Activated CD4-positive, alpha-beta T cell treated with anti-CD3 and anti-CD28 coated beads for 4 hours (primary cell): ENCODE measurements around the gene TAX1BP1.

Experiments
- DNase-seq, 2 donors: peaks; one replicate each; pipeline ENCODE4 v3.0.0-alpha.2; 2020

Gene TAX1BP1

DNA sequence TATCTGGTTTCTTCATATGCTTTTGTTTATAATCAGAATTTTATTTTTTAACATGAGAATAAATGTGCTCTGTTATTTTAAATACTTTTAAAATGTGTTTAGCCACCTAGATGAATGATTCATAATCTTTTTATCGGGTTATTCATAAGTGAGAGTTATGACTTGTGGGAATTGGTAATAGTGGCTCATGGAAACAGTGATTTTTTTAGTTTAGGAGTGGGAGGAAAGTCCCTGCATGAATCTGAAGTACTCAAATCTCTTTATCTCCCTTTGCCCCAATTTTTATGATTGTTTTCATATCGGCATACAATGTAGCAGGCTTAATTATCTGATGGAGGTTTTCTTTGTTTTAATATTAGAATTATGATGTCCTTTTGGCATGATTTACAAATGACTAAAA lies 42.9 kb downstream of the TAX1BP1 start:
- DNase-seq = no peak

GRCh38 chr7:27784399-27785053 lies 44.6 kb downstream of the TAX1BP1 start:
- peak; percentile 11 to 44 for DNase-seq

GRCh38 chr7:27788437-27788836 lies 48.5 kb downstream of the TAX1BP1 start:
- no peak for DNase-seq

GRCh38 chr7:27793780-27794179 lies 53.8 kb downstream of the TAX1BP1 start:
- no peak for DNase-seq

DNA sequence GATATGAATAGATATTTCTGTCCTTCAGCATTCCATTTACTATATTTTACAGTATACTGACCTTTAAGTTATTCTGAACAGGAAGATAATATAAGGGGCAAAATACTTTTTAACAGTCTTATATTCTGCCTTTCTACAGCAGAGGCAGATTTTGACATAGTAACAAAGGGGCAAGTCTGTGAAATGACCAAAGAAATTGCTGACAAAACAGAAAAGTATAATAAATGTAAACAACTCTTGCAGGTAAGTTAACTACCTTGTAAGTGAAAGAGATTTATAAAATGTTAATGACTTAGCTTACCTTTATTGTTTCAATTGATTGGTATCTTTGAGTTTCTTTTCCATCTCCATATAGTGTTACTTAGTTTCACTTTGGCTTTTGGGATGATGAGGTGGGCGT lies 56.0 kb downstream of the TAX1BP1 start:
- DNase-seq = no peak

DNA sequence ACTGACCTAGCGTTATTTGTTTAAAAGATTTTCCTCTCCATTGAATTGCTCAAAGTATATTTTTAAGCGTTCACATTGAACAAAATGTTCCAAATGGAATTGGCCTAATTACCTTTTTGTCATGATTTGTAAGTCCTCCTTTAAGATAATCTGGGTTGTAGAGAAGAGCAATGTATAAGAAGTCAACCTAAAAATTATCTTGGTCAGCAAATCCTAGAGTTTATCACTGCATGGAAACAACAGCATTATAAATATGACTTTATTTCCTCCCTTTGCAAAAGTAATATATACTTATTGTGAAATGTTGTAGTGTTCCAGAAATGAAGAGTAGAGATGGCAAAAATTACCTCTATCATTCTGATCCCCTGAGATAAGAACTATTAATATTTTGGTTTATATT lies 59.2 kb downstream of the TAX1BP1 start:
- DNase-seq = no peak

DNA sequence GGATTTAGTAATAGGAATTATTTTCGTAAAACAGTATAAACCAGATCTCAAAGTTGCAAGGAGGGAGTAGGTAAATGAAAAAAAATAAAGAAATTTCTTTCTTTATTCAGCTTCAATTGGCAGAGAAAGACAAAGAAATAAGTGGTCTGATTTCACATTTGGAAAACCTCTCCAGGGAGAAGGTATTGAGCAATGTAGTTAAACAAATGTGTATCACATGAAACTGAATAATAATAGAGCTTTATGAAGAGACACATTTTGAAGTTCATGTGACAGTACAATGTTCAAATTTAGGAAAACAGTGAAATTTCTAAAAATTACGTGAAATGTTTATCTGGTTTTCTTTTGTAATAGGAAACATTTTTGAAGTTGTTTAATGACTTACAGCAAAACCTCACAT lies 63.0 kb downstream of the TAX1BP1 start:
- no peak for DNase-seq

DNA sequence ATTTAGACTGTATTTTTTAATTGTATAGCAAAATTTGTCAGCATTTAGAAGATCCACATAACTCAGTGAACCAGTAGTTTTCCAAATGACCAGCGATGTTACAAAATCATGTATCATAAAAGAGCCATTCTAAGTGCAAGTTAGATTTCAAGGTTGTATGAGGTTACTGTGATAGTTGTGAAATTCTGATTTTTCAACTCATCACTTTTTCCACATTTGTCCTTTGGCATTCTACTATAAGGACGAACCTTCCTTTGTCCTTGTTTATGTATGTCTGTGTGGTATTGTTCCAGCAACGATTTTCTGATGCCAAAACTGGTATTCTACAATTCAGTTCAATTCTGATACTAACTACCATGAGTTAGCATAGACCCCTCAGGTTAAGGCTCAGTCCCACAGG lies 64.2 kb downstream of the TAX1BP1 start:
- DNase-seq = no peak

DNA sequence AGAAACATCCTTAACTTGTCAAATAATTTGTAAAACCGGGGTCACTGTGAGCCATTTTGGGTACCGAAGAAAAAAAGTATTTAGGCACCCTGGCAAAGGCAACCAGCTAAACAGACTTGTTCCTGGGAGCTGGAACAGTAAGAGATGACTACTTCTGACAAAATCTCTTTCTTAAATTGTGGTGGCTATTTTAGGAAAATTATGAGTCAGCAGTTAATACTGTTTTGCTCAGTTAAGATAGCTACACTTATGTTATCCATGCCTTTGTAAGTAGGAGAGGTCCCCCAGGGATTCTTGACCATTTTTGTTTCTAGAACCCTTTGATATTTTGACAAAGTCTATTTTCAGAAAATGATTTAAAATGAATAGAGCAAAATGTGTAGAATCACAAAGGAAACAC lies 68.7 kb downstream of the TAX1BP1 start:
- DNase-seq = no peak

DNA sequence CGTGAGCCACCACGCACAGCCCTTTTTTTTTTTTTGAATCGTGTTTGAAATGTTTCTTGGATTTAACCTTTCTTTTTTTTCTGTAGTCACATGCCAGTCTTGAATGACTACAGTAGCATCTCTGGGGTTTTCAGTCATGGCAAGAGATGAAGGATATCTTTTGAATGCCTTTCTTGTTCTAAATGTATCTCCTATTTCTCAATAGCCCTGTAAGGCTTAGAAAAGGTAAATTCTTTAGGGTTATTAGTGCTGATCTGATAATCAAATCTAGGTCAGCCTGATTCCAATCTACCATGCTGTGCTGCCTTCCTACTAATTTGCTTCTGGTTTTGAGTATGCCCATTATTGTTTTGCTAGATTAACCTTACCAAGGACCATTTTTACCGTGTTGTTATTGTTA lies 70.2 kb downstream of the TAX1BP1 start:
- DNase-seq = no peak

DNA sequence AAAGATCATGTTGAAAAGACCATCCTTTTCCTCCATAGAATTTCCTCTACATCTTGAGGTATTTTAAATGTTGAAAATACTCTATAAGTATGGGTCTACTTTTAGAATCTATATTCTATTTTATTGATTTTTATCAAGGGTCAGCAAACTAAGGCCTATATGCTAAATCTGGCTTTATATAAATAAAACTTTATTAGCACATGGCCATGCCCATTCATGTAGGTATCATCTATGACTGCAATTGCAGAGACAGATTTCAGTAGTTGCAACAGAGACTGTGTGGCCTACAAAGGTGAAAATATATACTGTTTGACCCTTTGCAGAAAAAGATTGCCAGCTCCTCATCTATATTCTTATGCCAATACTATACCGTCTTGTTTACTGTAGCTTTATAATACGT lies 72.7 kb downstream of the TAX1BP1 start:
- DNase-seq = no peak

GRCh38 chr7:27822245-27822644 lies 82.3 kb downstream of the TAX1BP1 start:
- no peak for DNase-seq

DNA sequence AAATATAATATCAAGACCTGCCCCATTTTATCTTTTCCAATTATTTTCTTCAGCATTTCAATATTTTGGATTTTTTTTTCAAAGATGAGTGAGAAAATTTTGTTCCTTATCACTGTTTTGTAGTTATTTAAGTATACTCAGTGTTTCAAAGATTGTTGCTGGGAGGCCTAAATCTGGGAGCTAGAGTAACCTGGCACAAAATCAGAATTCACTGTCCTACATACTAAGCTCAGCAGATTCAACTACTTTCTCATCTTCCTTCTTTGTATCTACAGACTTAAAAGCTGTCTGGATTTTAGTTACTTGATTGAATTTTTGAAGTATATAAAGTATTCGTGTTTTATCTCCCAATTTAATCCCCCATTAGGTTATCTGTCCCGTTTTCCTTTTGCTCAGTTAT lies 85.9 kb downstream of the TAX1BP1 start:
- no peak for DNase-seq

DNA sequence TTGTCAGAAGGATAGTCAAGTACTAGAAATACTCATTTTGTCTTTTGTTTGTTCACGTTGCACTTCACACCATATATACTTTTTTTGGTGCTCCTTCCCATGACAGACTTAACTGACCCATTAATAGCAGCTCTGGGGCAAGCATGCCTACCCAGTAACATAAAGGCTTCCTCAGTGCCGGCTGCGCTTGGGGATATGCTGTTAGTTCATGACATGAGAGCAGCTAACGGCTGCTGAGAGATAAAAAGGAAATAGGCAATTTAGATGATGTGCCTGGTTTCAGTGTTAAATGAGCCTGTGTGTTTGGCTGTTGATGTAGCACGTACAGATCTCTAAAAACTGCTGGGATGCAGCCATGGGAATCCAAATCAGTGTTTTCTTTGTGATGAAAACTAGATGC lies 86.4 kb downstream of the TAX1BP1 start:
- no peak for DNase-seq

- no peak for DNase-seq
These were observed 94.4 kb downstream of the TAX1BP1 start for GRCh38 chr7:27834179-27834921.

DNA sequence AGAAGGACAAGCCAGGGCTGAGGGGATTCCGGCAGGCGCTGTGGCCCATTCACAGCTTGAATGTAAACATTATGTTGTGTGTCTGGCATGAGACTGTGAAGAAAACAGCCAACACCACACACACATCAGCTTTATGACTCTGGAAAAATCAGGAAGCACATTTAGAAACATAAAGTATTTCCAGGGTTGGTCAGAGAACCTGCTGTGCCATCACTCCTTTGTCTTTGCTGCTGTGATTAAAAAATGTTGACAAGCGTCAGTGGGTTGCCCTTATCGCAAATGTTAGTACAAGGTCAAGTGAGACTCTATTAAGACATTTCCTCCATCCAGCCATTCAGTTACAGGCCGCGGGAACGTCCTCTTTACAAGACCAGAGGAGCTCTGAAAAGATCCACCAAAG lies 95.4 kb downstream of the TAX1BP1 start:
- no peak for DNase-seq

DNA sequence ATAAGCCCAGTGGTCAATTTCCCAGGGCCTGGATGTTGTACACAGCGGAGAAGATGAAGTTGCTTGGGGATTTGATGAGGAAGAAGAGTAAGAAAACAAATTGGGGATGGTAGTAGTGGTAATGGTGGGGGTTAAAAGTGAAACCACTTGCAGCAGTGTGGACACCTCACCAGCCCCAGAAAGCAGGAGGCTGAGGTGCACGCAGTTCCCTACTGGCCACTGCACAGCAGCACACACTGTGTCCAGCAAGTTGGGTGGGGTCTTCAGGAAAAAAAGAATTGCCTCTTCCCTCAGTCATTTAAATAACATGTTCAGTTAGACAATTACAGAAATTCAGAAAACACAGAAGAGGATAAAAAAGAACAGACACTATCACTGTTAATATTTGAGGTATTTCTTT lies 96.6 kb downstream of the TAX1BP1 start:
- no peak for DNase-seq

- no peak for DNase-seq
These were observed 99.1 kb downstream of the TAX1BP1 start for GRCh38 chr7:27839099-27839498.

GRCh38 chr7:27840313-27840712 lies 100.4 kb downstream of the TAX1BP1 start:
- peak; percentile 44 to 45 for DNase-seq

DNA sequence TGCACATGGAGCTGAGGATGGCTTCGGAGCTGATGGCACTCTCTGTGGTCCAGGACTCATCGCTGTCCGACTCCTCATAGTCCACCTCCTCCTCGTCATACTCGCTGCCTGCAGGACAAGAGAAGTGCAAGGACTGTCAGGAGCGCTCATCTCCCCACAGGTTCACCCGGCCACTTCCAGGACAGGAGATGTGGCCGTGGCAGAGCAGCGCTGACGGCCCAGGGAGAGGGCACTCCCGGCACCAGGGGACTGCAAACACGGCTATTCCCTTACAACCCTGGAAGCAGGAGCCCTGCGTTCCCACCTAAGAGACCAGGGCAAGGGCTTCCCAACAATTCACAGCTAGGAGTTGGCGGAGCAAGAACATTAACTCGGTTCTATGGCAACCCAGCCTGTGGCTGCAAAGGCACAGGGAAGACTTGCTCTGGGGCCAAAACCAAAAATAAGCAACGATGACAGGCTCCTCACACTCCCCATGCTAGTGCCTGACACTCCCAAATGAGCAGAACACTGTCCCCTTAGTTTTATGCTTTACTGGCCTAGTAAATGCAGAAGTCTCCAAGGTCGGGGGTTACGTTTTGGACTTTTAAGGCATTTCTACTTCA lies 100.9 kb downstream of the TAX1BP1 start:
- DNase-seq = no peak

GRCh38 chr7:27842094-27842692 lies 102.2 kb downstream of the TAX1BP1 start:
- DNase-seq = no peak

DNA sequence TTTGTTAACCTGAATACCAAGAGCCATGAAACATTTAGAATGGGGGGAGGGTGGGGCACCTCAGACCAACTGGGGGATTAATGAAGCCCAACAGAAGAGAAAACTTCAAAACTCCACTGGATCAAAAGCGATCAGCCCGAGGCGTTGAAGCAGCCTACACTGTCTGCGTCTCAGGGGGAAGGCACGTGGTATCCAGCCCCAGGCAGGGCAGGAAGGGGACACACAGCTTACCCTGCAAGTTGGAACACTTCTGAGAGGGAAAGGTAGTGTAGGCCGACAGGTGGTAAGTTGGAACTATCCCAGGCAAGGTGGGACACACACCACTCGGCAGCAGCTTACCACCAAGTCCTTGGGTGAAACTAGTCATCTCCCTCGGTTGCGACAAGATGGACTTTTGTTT lies 102.9 kb downstream of the TAX1BP1 start:
- no peak for DNase-seq

- no peak for DNase-seq
These were observed 103.8 kb downstream of the TAX1BP1 start for GRCh38 chr7:27843584-27844305.
